HEK293T (cell line): ENCODE results near the gene PCDH1.

Experiments used
- CTCF ChIA-PET: fragments of 350-600 bp; formaldehyde crosslinking; extraction: SDS; loops from one replicate; lab custom pipeline; 2021; ENCODE audit warnings: antibody characterized with exemption, inconsistent platforms; lab: Yijun Ruan, JAX
- POLR2A ChIA-PET: fragments of 350-600 bp; formaldehyde crosslinking; extraction: SDS; loops from one replicate; lab custom pipeline; 2020; ENCODE audit warnings: antibody characterized with exemption, inconsistent platforms; lab: Yijun Ruan, JAX
- DNase-seq: peaks from one replicate; pipeline ENCODE4 v3.0.0; 2012; ENCODE audit warnings: mixed read lengths; ENCODE audit errors: extremely low spot score
- ARNT ChIP-seq: fragments of 450-650 bp; IDR thresholded peaks from 2 replicates; pipeline ENCODE4 v1.6.1; 2017; ENCODE audit warnings: mild to moderate bottlenecking
- BHLHE40 ChIP-seq: fragments of 450-650 bp; IDR thresholded peaks from 2 replicates; pipeline ENCODE4 v1.6.1; 2016; ENCODE audit warnings: mild to moderate bottlenecking, moderate library complexity, borderline replicate concordance
- CTBP1 ChIP-seq: fragments of 450-650 bp; IDR thresholded peaks from 2 replicates; pipeline ENCODE4 v1.6.1; 2016; ENCODE audit warnings: borderline replicate concordance
- ELF4 ChIP-seq: fragments of 450-650 bp; IDR thresholded peaks from 2 replicates; pipeline ENCODE4 v1.6.1; 2017; ENCODE audit warnings: antibody characterized with exemption
- FOXA1 ChIP-seq: fragments of 450-650 bp; IDR thresholded peaks from 2 replicates; pipeline ENCODE4 v1.6.1; 2016; ENCODE audit warnings: mild to moderate bottlenecking
- FOXK2 ChIP-seq: fragments of 450-650 bp; IDR thresholded peaks from 2 replicates; pipeline ENCODE4 v1.6.1; 2016; ENCODE audit warnings: mild to moderate bottlenecking
- FOXM1 ChIP-seq: fragments of 450-650 bp; IDR thresholded peaks from 2 replicates; pipeline ENCODE4 v1.6.1; 2017; ENCODE audit warnings: mild to moderate bottlenecking, borderline replicate concordance
- HDGF ChIP-seq: fragments of 450-650 bp; IDR thresholded peaks from 2 replicates; pipeline ENCODE4 v1.6.1; 2017; ENCODE audit warnings: antibody characterized with exemption, borderline replicate concordance
- L3MBTL2 ChIP-seq: fragments of 450-650 bp; conservative IDR thresholded peaks from 2 replicates; pipeline ENCODE4 v1.6.1; 2016; ENCODE audit warnings: mild to moderate bottlenecking
- LEF1 ChIP-seq: fragments of 450-650 bp; IDR thresholded peaks from 2 replicates; pipeline ENCODE4 v1.6.1; 2017; ENCODE audit warnings: mild to moderate bottlenecking, borderline replicate concordance
- NFRKB ChIP-seq: fragments of 450-650 bp; IDR thresholded peaks from 2 replicates; pipeline ENCODE4 v1.6.1; 2016; ENCODE audit warnings: mild to moderate bottlenecking, moderate library complexity
- SP1 ChIP-seq: fragments of 450-650 bp; IDR thresholded peaks from 2 replicates; pipeline ENCODE4 v1.6.1; 2017
- SUZ12 ChIP-seq: fragments of 450-650 bp; IDR thresholded peaks from 2 replicates; pipeline ENCODE4 v1.6.1; 2016; ENCODE audit warnings: mild to moderate bottlenecking
- TARDBP ChIP-seq: fragments of 450-650 bp; IDR thresholded peaks from 2 replicates; pipeline ENCODE4 v1.6.1; 2016
- ZNF384 ChIP-seq: fragments of 450-650 bp; IDR thresholded peaks from 2 replicates; pipeline ENCODE4 v1.6.1; 2016
- TF ChIP-seq, protein P1 (sequence below): fragments of 450-650 bp; IDR thresholded peaks from 2 replicates; pipeline ENCODE4 v1.6.1; 2016

The PCDH1 gene

DNA sequence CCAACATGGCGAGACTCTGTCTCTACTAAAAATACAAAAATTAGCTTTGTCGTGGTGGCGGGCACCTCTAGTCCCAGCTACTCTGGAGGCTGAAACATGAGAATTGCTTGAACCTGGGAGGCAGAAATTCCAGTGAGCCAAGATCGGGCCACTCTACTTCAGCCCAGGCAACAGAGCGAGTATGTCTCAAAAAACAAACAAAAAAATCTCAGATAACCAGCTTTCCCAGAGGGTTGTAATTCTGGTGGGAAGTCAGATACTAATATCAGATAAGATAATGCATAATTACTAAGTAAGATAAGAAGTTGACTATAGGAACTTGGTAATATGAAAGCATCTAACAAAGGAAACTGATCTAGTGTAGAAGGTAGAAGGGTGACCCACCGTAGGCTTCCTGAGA lies 60.6 kb downstream of the PCDH1 start:
- TF ChIP-seq FOXK2 = no peak
- no peak for TF ChIP-seq BHLHE40
- no peak for TF ChIP-seq LEF1
- no peak for TF ChIP-seq ELF4
- no peak for TF ChIP-seq NFRKB
- TF ChIP-seq CTBP1 = no peak
- no peak for TF ChIP-seq SP1
- no peak for TF ChIP-seq FOXA1
- DNase-seq = no peak
- CTCF ChIA-PET = interaction anchor here (0.5 to 4.9 kb wide), 4 partner anchors 9 to 433 kb away, joined by 3 to 32 read pairs (median 4); no protein-coding TSS in a partner anchor
- POLR2A ChIA-PET = interaction anchor here (1.5 kb wide), 1 partner anchor 32 kb away, joined by 4 read pairs; no protein-coding TSS in a partner anchor

DNA sequence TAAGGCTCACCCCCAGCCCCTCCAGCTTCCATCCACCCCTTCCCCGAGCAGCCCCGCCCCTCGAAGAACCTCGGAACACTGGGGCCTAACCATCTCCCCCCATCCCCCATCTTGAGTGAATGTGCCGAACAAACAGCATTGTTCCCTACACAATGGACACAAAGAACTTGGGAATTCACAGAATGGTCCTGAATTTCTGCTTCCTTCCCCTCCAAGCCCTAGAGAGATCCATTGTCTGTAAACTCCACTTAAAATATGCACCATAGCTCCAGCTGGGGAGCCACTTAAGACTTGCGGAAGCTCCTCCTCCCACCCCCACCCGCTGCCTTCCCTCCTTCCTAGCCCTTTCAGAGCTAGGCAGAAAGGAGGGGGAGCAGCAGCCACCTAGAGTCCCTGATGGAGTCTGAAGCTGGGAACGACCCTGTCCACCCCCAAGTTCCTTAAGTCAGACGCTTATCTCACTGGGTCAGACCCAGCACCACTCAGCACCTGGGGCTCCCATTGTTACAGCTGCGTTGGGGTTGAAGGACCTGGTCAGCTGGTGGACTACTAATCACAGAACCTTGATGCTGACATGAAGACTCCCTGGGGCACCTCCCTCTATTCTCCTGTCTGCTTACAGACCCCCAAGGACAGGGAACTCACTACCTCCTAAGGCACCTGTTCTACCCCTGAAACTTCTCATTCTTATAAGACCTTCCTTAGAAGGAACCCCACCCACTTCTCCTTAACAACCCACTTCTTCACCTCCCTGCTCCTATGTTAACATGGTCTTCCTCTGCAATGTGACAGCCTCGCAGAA lies 61.4 kb downstream of the PCDH1 start:
- no peak for DNase-seq
- CTCF ChIA-PET = interaction anchor here (0.7 to 4.9 kb wide), 6 partner anchors 10 to 434 kb away, joined by 3 to 32 read pairs (median 4); partner anchors contain the start of gene PCDH1
- POLR2A ChIA-PET = interaction anchor here (1.5 to 1.8 kb wide), 2 partner anchors 33 to 107 kb away, joined by 4 read pairs; partner anchors contain the start of gene DELE1
- no peak for TF ChIP-seq ELF4
- TF ChIP-seq ZNF384 = no peak
- no peak for TF ChIP-seq HDGF
- no peak for TF ChIP-seq TARDBP
- no peak for TF ChIP-seq FOXA1
- no peak for TF ChIP-seq SUZ12
- no peak for TF ChIP-seq LEF1
- no peak for TF ChIP-seq CTBP1

DNA sequence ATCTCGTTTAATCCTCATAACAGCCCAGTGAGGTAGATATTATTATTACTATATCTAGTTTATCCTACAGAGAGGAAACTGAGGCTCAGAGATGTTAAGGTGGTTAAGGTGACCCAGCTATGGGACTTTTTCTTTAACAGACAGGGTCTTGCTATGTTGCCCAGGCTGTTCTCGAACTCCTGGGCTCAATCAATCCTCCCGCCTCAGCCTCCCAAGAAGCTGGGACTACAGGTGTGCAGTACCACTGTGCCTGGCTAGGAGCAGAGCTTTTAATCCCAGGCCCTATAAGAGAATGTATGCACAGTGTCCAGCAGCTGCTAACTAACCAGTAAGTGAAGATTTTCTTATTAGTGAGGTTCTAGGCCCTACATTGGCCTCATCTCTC lies 62.4 kb downstream of the PCDH1 start:
- no peak for TF ChIP-seq FOXK2
- no peak for TF ChIP-seq FOXM1
- no peak for TF ChIP-seq SP1
- TF ChIP-seq ZNF384 = no peak
- TF ChIP-seq TARDBP = no peak
- TF ChIP-seq, protein P1, sequence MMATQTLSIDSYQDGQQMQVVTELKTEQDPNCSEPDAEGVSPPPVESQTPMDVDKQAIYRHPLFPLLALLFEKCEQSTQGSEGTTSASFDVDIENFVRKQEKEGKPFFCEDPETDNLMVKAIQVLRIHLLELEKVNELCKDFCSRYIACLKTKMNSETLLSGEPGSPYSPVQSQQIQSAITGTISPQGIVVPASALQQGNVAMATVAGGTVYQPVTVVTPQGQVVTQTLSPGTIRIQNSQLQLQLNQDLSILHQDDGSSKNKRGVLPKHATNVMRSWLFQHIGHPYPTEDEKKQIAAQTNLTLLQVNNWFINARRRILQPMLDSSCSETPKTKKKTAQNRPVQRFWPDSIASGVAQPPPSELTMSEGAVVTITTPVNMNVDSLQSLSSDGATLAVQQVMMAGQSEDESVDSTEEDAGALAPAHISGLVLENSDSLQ = no peak
- TF ChIP-seq HDGF = no peak
- ChIA-PET CTCF (interaction anchor here (0.7 to 4.9 kb wide), 7 partner anchors 11 to 112 kb away, joined by 3 to 32 read pairs (median 3); partner anchors contain the start of gene PCDH1), POLR2A (interaction anchor here (0.9 to 1.8 kb wide), 2 partner anchors 9 to 108 kb away, joined by 3 to 4 read pairs; partner anchors contain the start of gene DELE1)
- DNase-seq = no peak

DNA sequence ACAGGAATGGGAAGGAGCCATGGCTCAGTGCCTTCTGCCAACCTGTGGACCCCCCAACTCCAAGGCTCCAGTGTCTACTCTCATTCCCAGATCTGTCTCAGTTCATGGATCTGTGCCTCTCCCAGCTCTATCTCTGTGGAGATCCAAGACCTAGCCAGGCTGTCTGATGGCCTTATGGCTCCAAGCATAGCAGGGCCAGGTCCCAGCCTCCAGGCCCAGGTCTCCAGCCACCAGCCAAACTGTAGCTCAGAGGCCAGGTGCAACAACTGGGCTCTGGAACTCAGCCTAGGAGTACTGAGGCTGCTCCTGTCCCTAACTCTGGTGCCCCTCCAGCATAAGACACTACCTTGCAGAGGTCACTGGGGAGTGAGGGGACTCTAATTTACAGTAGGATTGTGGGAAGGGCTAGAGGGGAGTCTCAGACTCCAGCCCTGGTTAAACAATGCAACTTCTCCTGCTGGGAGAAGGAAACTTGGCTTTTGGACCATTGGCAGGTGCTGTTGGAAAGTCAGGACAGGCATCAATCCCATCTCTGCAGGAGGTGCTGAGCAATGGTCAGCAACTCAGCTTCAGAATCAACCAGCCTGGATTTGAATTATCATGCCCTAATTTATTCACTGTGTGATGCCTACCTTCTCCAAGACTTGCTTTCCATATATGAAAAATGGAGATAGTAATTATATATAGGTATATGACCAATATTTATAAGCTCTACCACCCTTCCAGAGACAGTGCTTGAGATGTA lies 63.0 kb downstream of the PCDH1 start:
- CTCF ChIA-PET = interaction anchor here (0.7 to 4.9 kb wide), 12 partner anchors 9 to 146 kb away, joined by 3 to 32 read pairs (median 4); no protein-coding TSS in a partner anchor
- POLR2A ChIA-PET = interaction anchor here (0.9 to 1.8 kb wide), 2 partner anchors 9 to 109 kb away, joined by 3 to 4 read pairs; partner anchors contain the start of gene DELE1
- DNase-seq = no peak
- TF ChIP-seq FOXM1 (no peak), HDGF (no peak), ELF4 (no peak), SP1 (no peak), TARDBP (no peak), FOXK2 (no peak), CTBP1 (no peak), L3MBTL2 (no peak)

DNA sequence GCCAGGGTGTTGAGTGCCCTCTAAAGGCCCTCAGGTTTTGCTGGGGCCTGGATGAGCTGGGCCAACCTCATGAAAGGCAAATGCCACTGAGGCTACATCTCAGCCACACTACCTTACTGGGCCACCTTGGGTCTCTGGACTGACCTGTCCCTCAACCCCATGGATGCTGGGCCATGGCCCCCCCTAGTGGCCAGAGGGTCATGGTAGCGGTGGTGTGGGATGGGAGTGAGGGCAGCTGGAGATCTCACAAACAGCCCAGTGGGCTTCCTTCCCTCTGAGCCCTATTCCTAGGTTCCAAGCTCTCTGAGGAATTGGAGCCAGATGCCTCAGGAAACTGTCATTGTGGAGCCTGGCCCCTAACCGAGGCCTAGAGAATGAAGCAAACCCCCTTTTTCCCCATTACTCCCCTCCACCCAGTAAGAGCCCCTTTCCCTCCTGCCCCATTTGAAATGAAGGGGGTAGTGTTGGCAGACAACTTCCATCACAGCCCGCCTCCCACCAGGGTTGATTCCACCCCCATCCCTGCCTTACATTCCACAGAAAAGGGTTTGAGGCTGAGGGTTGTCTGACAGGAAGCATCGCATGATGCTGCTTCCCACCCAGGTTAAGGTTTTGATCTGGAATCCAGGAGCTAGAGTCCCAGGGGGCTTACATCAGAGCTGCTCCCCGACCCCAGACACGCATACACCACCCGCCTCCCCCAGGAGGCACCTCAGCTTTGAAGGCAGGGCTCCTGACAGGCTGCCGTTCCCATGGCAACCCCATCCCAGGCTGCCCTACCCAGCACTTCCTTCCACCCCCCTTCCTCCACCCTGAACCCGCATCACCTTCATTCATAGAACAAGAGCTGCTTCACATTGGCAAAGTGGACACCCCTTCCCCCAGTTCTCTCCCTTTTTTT lies 63.9 kb downstream of the PCDH1 start:
- TF ChIP-seq, protein P1 = peak; percentile 51
- no peak for TF ChIP-seq ARNT
- ChIA-PET POLR2A (no interaction called here), CTCF (interaction anchor here (0.5 to 4.9 kb wide), 17 partner anchors 8 to 155 kb away, joined by 3 to 32 read pairs (median 4); partner anchors contain the start of genes PCDH1 and RNF14)
- peak; percentile 72 for DNase-seq

DNA sequence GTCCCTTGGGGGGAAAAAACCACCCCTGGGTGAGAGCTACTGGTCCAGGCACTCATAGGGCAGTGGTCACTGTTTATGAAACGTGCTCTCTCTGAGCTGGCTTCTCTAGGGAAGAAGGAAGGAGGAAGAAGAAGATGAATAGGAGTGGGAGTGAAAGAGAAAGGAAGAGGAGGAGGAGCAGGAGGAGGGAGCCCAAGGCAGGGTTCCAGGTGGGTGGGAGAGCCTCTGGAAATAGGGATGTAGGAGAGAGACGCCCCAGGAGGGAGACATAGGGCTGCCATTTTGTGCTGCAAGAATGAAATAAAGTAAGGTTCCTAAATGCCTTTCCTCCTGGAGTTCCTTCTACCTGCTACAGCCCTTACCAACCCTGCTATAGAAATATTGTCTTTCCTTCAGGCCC lies 65.7 kb downstream of the PCDH1 start:
- TF ChIP-seq ZNF384 (no peak), ARNT (no peak), BHLHE40 (no peak)
- TF ChIP-seq, protein P1 = no peak
- POLR2A ChIA-PET = no interaction called here
- DNase-seq = no peak
- CTCF ChIA-PET = interaction anchor here (0.7 to 2.4 kb wide), 10 partner anchors 8 to 743 kb away, joined by 3 to 14 read pairs (median 4); no protein-coding TSS in a partner anchor
